K562 (cell line): ENCODE results near the gene IMPG2. TPM values are rescaled to one million over a fixed set of nuclear protein-coding genes. Genes with fewer than 3 reads are reported as not detected.

ENCODE experiments used
- ATAC-seq: fragments of 200-7000 bp; cut with Tn5 transposase; 3 replicates; pipeline ENCODE4 v1.9.1; 2020; ENCODE audit warnings: moderate library complexity
- BruUV-seq: library from RNA; stranded (reverse); fragments of 400-500 nt; replicated peaks from 2 replicates; lab custom pipeline; 2021; lab: Mats Ljungman, UMichigan
- CTCF ChIA-PET: fragments of 300-600 bp; formaldehyde crosslinking; extraction: SDS; loops from one replicate; lab custom pipeline; 2021; ENCODE audit warnings: low intra/inter-chr PET ratio; lab: Yijun Ruan, JAX
- POLR2A ChIA-PET: fragments of 300-600, 350-650 bp; sonication (Branson Sonifier 250); formaldehyde crosslinking; extraction: SDS; loops from one replicate; lab custom pipeline; 2021; ENCODE audit warnings: antibody characterized with exemption, inconsistent platforms; lab: Yijun Ruan, JAX
- DNase-seq, 4 experiments: peaks; one replicate each; pipeline versions ENCODE4 v3.0.0 to v3.0.0-alpha.2; 2011 to 2018; ENCODE audit warnings: low spot score in 3 of 4, mixed read lengths in 3 of 4; ENCODE audit errors: extremely low read depth in 1 of 4
- FAIRE-seq: peaks from 2 replicates; lab custom pipeline; 2011; peaks lifted over from hg19 to GRCh38; lab: Jason Lieb, UNC
- H2AFZ ChIP-seq: 2 replicates; pipeline ENCODE4 v1.6.0; 2011; ENCODE audit warnings: low read depth, low read length, control low read depth, inconsistent platforms
- H3K27ac ChIP-seq: fragments of 200-600 bp; 3 replicates; pipeline ENCODE4 v1.8.0; 2011; ENCODE audit warnings: low read depth, mild to moderate bottlenecking, control low read depth, inconsistent platforms, low read length, moderate library complexity, mixed read lengths; ENCODE audit errors: extremely low read depth
- H3K27me3 ChIP-seq, 2 experiments: fragments of 300-600 bp in 1 of 2; 2 replicates in 1 of 2; 3 replicates in 1 of 2; pipeline versions ENCODE4 v1.6.0 to v1.8.0; 2011; ENCODE audit warnings: inconsistent platforms in 2 of 2, low read length in 2 of 2, mild to moderate bottlenecking in 1 of 2, mixed read lengths in 1 of 2, moderate library complexity in 1 of 2; ENCODE audit not compliant: control insufficient read depth in 2 of 2, insufficient read depth in 2 of 2
- H3K36me3 ChIP-seq: fragments of 300-600 bp; 3 replicates; pipeline ENCODE4 v1.8.0; 2011; ENCODE audit warnings: mild to moderate bottlenecking, low read length, inconsistent platforms; ENCODE audit not compliant: control insufficient read depth, insufficient read depth
- H3K4me1 ChIP-seq, 2 experiments: fragments of 200-600 bp in 1 of 2; replicated peaks in 1 of 2; 2 replicates in 1 of 2; 3 replicates in 1 of 2; pipeline versions ENCODE4 v1.5.1 to v1.8.0; 2011; ENCODE audit warnings: inconsistent platforms in 2 of 2, low read length in 2 of 2, mild to moderate bottlenecking in 1 of 2, mixed read lengths in 1 of 2, moderate library complexity in 1 of 2; ENCODE audit not compliant: control insufficient read depth in 2 of 2, insufficient read depth in 2 of 2
- H3K4me2 ChIP-seq: 2 replicates; pipeline ENCODE4 v1.6.1; 2011; ENCODE audit warnings: low read length, control low read depth, inconsistent platforms, mixed read lengths; ENCODE audit not compliant: insufficient read depth
- H3K4me3 ChIP-seq: fragments of 200-600 bp; sonication (generic), shearing (Covaris generic); 2 replicates; pipeline ENCODE4 v1.5.1; 2016; ENCODE audit warnings: control low read depth, inconsistent platforms
- H3K79me2 ChIP-seq: fragments of 200-600 bp; 3 replicates; pipeline ENCODE4 v1.8.0; 2011; ENCODE audit warnings: low read length, inconsistent platforms; ENCODE audit not compliant: control insufficient read depth, insufficient read depth
- H3K9ac ChIP-seq, 2 experiments: 2 replicates each; pipeline versions ENCODE4 v1.6.0 to v1.6.1; 2011; ENCODE audit warnings: low read depth in 2 of 2, low read length in 2 of 2, control low read depth in 1 of 2, inconsistent platforms in 1 of 2, mild to moderate bottlenecking in 1 of 2, mixed read lengths in 1 of 2; ENCODE audit not compliant: insufficient read depth in 1 of 2
- H3K9me1 ChIP-seq: one replicate; pipeline ENCODE4 v1.6.0; 2011; ENCODE audit warnings: inconsistent platforms, mild to moderate bottlenecking, low read length, moderate library complexity; ENCODE audit not compliant: control insufficient read depth, insufficient read depth
- H3K9me3 ChIP-seq: replicated peaks from 2 replicates; pipeline ENCODE4 v1.5.1; 2011; ENCODE audit warnings: low read depth, low read length, inconsistent platforms; ENCODE audit not compliant: control insufficient read depth, insufficient read depth
- H4K20me1 ChIP-seq: replicated peaks from 2 replicates; pipeline ENCODE4 v1.6.1; 2011; ENCODE audit warnings: low read length, inconsistent platforms, mixed read lengths; ENCODE audit not compliant: control insufficient read depth, insufficient read depth
- ARNT ChIP-seq, 2 experiments: fragments of 450-650 bp; IDR thresholded peaks; 2 replicates each; pipeline ENCODE4 v1.6.1; 2016; ENCODE audit warnings: mild to moderate bottlenecking in 1 of 2
- DACH1 ChIP-seq: fragments of 450-650 bp; IDR thresholded peaks from 2 replicates; pipeline ENCODE4 v1.6.1; 2018; ENCODE audit not compliant: partially characterized antibody
- FOXJ2 ChIP-seq: fragments of 200-800 bp; sonication (Bioruptor generic); IDR thresholded peaks from 2 replicates; pipeline ENCODE4 v1.6.1; 2016; ENCODE audit warnings: missing genetic modification characterization, missing compliant biosample characterization
- GABPA ChIP-seq: fragments of 200-800 bp; sonication (Bioruptor generic); conservative IDR thresholded peaks from 2 replicates; pipeline ENCODE4 v1.6.1; 2016; ENCODE audit warnings: low read depth, missing genetic modification characterization, missing compliant biosample characterization
- KLF10 ChIP-seq: fragments of 250-450 bp; sonication (Bioruptor Pico); IDR thresholded peaks from 2 replicates; pipeline ENCODE4 v1.6.1; 2021; ENCODE audit warnings: matching md5 sums
- MAFK ChIP-seq: IDR thresholded peaks from 2 replicates; pipeline ENCODE4 v1.6.1; 2011; ENCODE audit warnings: low read length, improper control_type of control experiment
- NCOA2 ChIP-seq, 2 experiments: fragments of 450-650 bp; IDR thresholded peaks; 2 replicates each; pipeline ENCODE4 v1.6.1; 2018; ENCODE audit warnings: mild to moderate bottlenecking in 2 of 2, moderate library complexity in 1 of 2; ENCODE audit not compliant: partially characterized antibody in 2 of 2
- PHF21A ChIP-seq: fragments of 450-650 bp; IDR thresholded peaks from 2 replicates; pipeline ENCODE4 v1.6.1; 2017; ENCODE audit warnings: low read depth, borderline replicate concordance
- PTTG1 ChIP-seq: fragments of 450-650 bp; IDR thresholded peaks from 2 replicates; pipeline ENCODE4 v1.6.1; 2016; ENCODE audit warnings: low read depth, mild to moderate bottlenecking, missing genetic modification characterization, missing compliant biosample characterization
- PYGO2 ChIP-seq: fragments of 450-650 bp; IDR thresholded peaks from 2 replicates; pipeline ENCODE4 v1.6.1; 2016; ENCODE audit warnings: mild to moderate bottlenecking, missing genetic modification characterization, moderate library complexity, missing compliant biosample characterization
- RFX1 ChIP-seq: fragments of 450-650 bp; IDR thresholded peaks from 2 replicates; pipeline ENCODE4 v1.6.1; 2016; ENCODE audit warnings: mild to moderate bottlenecking, moderate library complexity
- SRSF1 ChIP-seq: fragments of 200-400 bp; formaldehyde crosslinking; IDR thresholded peaks from 2 replicates; pipeline ENCODE4 v1.6.1; 2017; ENCODE audit warnings: mild to moderate bottlenecking, low read depth, low read length, moderate library complexity
- STAG1 ChIP-seq: sonication (generic); formaldehyde crosslinking; IDR thresholded peaks from 2 replicates; pipeline ENCODE4 v1.5.0; 2020; ENCODE audit warnings: missing genetic modification reagents, borderline replicate concordance
- ZBTB34 ChIP-seq: fragments of 250-450 bp; sonication (Bioruptor Pico); IDR thresholded peaks from 2 replicates; pipeline ENCODE4 v1.8.0; 2021; ENCODE audit warnings: mild to moderate bottlenecking, moderate library complexity
- ZNF174 ChIP-seq: fragments of 250-450 bp; sonication (Bioruptor Pico); IDR thresholded peaks from 2 replicates; pipeline ENCODE4 v1.4.0; 2020; ENCODE audit warnings: mild to moderate bottlenecking
- ZNF740 ChIP-seq, 3 experiments: fragments of 200-800 bp in 1 of 3; sonication (Bioruptor generic) in 1 of 3; sonication (generic) in 1 of 3; formaldehyde crosslinking in 1 of 3; IDR thresholded peaks; 2 replicates each; pipeline versions ENCODE4 v1.6.1 to v1.8.0; 2016 to 2022; ENCODE audit warnings: mild to moderate bottlenecking in 2 of 3, missing compliant biosample characterization in 2 of 3, missing genetic modification characterization in 2 of 3, missing genetic modification reagents in 1 of 3
- WGBS: fragments of 100-300 bp; shearing (Covaris generic); methylation state at CpG from one replicate; pipeline ENCODE4 v1.1.6; 2016; ENCODE audit warnings: low coverage, mixed read lengths; ENCODE audit not compliant: insufficient coverage; ENCODE audit errors: missing lambda C conversion rate; 5-methylcytosine and 5-hydroxymethylcytosine counted together
- in situ Hi-C: fragments of 300-500 bp; cut with MboI; formaldehyde crosslinking; loops from 4 replicates; pipeline ENCODE4 v1.15.0; 2018; ENCODE audit warnings: inconsistent platforms, mixed read lengths
- intact Hi-C: fragments of 100-400 bp; cut with micrococcal nuclease; formaldehyde crosslinking; loops from 2 replicates; pipeline ENCODE4 v1.14.2; 2022
- polyA plus RNA-seq, 8 experiments: library from polyadenylated mRNA; depleted of rRNA in 4 of 8; stranded (reverse) in 5 of 8; unstranded in 3 of 8; fragments of >200 nt; fragmentation: Nextera tagmentation in 2 of 8; fragmentation: Illumina TruSeq in 1 of 8; extraction: Ambion mirVana in 2 of 8; extraction: Trizol in 1 of 8; gene quantifications; 2 replicates each; pipeline versions ENCODE4 v1.2.1 to v1.2.3, GENCODE V29; 2011 to 2014; ENCODE audit warnings: inconsistent platforms in 1 of 8, missing spikeins in 1 of 8
- total RNA-seq, 7 experiments: library from RNA; depleted of rRNA in 6 of 7; stranded (reverse); fragments of >200 nt in 6 of 7; fragmentation: Illumina TruSeq in 2 of 7; extraction: Trizol in 2 of 7; gene quantifications; 2 replicates each; pipeline versions ENCODE4 v1.2.1 to v1.2.3, GENCODE V29; 2011 to 2021; ENCODE audit warnings: low replicate concordance in 1 of 7
- TF ChIP-seq, protein P1 (sequence below), 3 experiments: fragments of 200-800 bp in 1 of 3; fragments of 250-450 bp in 1 of 3; fragments of 450-650 bp in 1 of 3; sonication (Bioruptor Pico) in 1 of 3; sonication (Bioruptor generic) in 1 of 3; formaldehyde crosslinking in 1 of 3; IDR thresholded peaks; 2 replicates each; pipeline versions ENCODE4 v1.6.1 to v1.8.0; 2016 to 2022; ENCODE audit warnings: mild to moderate bottlenecking in 2 of 3, missing genetic modification characterization in 2 of 3, missing compliant biosample characterization in 1 of 3, moderate library complexity in 1 of 3

IMPG2 gene
- total and polyA plus RNA-seq, 9 of the 15 experiments (the other 6 are each of a cell fraction or from before 2014, with no cell fraction given): 0.04 to 0.36 (median 0.09) TPM

GRCh38 chr3:101255441-101255840, 64.9 kb downstream of the IMPG2 start:
- no peaks in the 10 kb centered on the region for H3K4me1 ChIP-seq
- no peaks in the 10 kb centered on the region for H3K9me1 ChIP-seq
- in situ Hi-C loops: no loop called here
- no peaks in the 10 kb centered on the region for H3K27me3 ChIP-seq
- TF ChIP-seq KLF10 (CRISPR knock-in tag) (no peak), FOXJ2 (0 out of 2 replicates have a peak, but pooled peaks have one; percentile 86), RFX1 (peak; percentile 24; the same call in 1 of the 2 replicates), ARNT (IDR thresholded peaks at IDR 0.05) (no peak), ZNF740 (CRISPR knock-in tag; IDR thresholded peaks at IDR 0.05) (no peak), ZNF740 (tag; IDR thresholded peaks at IDR 0.05) (no peak), STAG1 (CRISPR knock-in tag) (no peak), SRSF1 (no peak), ZBTB34 (CRISPR knock-in tag) (no peak), NCOA2 (IDR thresholded peaks at IDR 0.05; ENCODE audit: partially characterized antibody in 2 of 2) (no peak), PTTG1 (tag) (no peak), PHF21A (no peak), GABPA (tag) (no peak), DACH1 (no peak), PYGO2 (no peak), MAFK (no peak), ZNF174 (no peak)
- TF ChIP-seq, protein P1, sequence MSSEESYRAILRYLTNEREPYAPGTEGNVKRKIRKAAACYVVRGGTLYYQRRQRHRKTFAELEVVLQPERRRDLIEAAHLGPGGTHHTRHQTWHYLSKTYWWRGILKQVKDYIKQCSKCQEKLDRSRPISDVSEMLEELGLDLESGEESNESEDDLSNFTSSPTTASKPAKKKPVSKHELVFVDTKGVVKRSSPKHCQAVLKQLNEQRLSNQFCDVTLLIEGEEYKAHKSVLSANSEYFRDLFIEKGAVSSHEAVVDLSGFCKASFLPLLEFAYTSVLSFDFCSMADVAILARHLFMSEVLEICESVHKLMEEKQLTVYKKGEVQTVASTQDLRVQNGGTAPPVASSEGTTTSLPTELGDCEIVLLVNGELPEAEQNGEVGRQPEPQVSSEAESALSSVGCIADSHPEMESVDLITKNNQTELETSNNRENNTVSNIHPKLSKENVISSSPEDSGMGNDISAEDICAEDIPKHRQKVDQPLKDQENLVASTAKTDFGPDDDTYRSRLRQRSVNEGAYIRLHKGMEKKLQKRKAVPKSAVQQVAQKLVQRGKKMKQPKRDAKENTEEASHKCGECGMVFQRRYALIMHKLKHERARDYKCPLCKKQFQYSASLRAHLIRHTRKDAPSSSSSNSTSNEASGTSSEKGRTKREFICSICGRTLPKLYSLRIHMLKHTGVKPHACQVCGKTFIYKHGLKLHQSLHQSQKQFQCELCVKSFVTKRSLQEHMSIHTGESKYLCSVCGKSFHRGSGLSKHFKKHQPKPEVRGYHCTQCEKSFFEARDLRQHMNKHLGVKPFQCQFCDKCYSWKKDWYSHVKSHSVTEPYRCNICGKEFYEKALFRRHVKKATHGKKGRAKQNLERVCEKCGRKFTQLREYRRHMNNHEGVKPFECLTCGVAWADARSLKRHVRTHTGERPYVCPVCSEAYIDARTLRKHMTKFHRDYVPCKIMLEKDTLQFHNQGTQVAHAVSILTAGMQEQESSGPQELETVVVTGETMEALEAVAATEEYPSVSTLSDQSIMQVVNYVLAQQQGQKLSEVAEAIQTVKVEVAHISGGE (CRISPR knock-in tag; IDR thresholded peaks at IDR 0.05): no peak
- ATAC-seq (no peak), DNase-seq (no peak), FAIRE-seq (no peak)
- no peak overlapping the region for H3K4me3 ChIP-seq
- intact Hi-C loops: no loop called here
- H3K4me2 ChIP-seq: no peak overlapping the region
- WGBS: 20% methylated on average over 2 of the region's 2 CpGs
- BruUV-seq: no TSS peak
- H4K20me1 ChIP-seq: no peaks in the 10 kb centered on the region
- H2AFZ ChIP-seq: no peak overlapping the region
- CTCF ChIA-PET: no interaction called here
- no peaks in the 10 kb centered on the region for H3K36me3 ChIP-seq
- no peak overlapping the region for H3K27ac ChIP-seq
- H3K9me3 ChIP-seq: no peaks in the 10 kb centered on the region
- H3K9ac ChIP-seq: no peak overlapping the region
- POLR2A ChIA-PET: no interaction called here
- H3K79me2 ChIP-seq: no peaks in the 10 kb centered on the region
